Activated CD4-positive, alpha-beta memory T cell treated with anti-CD3 and anti-CD28 coated beads for 36 hours (primary cell): ENCODE results near the gene TTC33. TPM values are rescaled to one million over a fixed set of nuclear protein-coding genes. Genes with fewer than 3 reads are reported as not detected.
"Not testable (repeated sequence)": the region's sequence is repeated elsewhere in the genome, so short reads cannot be mapped to it uniquely, and the experiment has no call there.

ENCODE experiments used
- CTCF ChIA-PET: fragments of 350-600 bp; sonication (Branson Sonifier 250); formaldehyde crosslinking; loops from one replicate; lab custom pipeline; 2021; ENCODE audit warnings: antibody characterized with exemption, inconsistent platforms; lab: Charles Lee
- POLR2A ChIA-PET: fragments of 350-600 bp; sonication (Branson Sonifier 250); formaldehyde crosslinking; loops from one replicate; lab custom pipeline; 2021; ENCODE audit warnings: antibody characterized with exemption; lab: Charles Lee
- DNase-seq: peaks from one replicate; pipeline ENCODE4 v3.0.0-alpha.2; 2020
- H3K27ac Mint-ChIP-seq: one replicate; pipeline ENCODE4 v1.8.0; 2021; ENCODE audit warnings: mixed read lengths
- H3K27me3 Mint-ChIP-seq: one replicate; pipeline ENCODE4 v1.8.0; 2021; ENCODE audit warnings: mixed read lengths
- H3K36me3 Mint-ChIP-seq: one replicate; pipeline ENCODE4 v1.8.0; 2021; ENCODE audit warnings: mixed read lengths
- H3K4me1 Mint-ChIP-seq: one replicate; pipeline ENCODE4 v1.8.0; 2021; ENCODE audit warnings: low read depth, mixed read lengths
- H3K4me3 Mint-ChIP-seq: one replicate; pipeline ENCODE4 v1.8.0; 2021; ENCODE audit warnings: mild to moderate bottlenecking, mixed read lengths
- H3K9me3 Mint-ChIP-seq: one replicate; pipeline ENCODE4 v1.8.0; 2021; ENCODE audit warnings: mixed read lengths
- intact Hi-C: fragments of 100-400 bp; cut with micrococcal nuclease; formaldehyde crosslinking; loops from one replicate; pipeline ENCODE4 v1.15.1; 2023
- total RNA-seq, 2 experiments: library from RNA; stranded (reverse); gene quantifications; one replicate each; pipeline ENCODE4 v1.2.3, GENCODE V29; 2021

TTC33 gene
- total RNA-seq, 2 experiments from 2014 or later = 30.2 to 34.1 TPM

- Mint-ChIP-seq H3K4me1 (peaks cover 14% of the 10 kb centered on the region), H3K27ac (no peak overlapping the region), H3K36me3 (peaks cover 28% of the 10 kb centered on the region), H3K4me3 (no peak overlapping the region), H3K27me3 (no peaks in the 10 kb centered on the region), H3K9me3 (peaks cover 11% of the 10 kb centered on the region)
- DNase-seq = no peak
- ChIA-PET CTCF (interaction anchor here (0.6 to 1.9 kb wide), 5 partner anchors 8 to 775 kb away, joined by 3 to 4 read pairs (median 3); no protein-coding TSS in a partner anchor), POLR2A (interaction anchor here (1.4 kb wide), 1 partner anchor 121 kb away, joined by 3 read pairs; the partner anchor contains the start of gene RPL37)
- intact Hi-C loops = no loop called here
Measured at GRCh38 chr5:40714001-40714400, 41.8 kb downstream of the TTC33 start.

- H3K4me1 Mint-ChIP-seq, CTCF ChIA-PET, H3K27ac Mint-ChIP-seq, H3K27me3 Mint-ChIP-seq, H3K4me3 Mint-ChIP-seq, intact Hi-C loops, DNase-seq, POLR2A ChIA-PET: not testable (repeated sequence)
- peaks cover 33% of the 10 kb centered on the region for H3K9me3 Mint-ChIP-seq
- H3K36me3 Mint-ChIP-seq = peaks cover 38% of the 10 kb centered on the region
Measured at GRCh38 chr5:40710575-40710974, 45.2 kb downstream of the TTC33 start.

- intact Hi-C loops, H3K4me3 Mint-ChIP-seq, H3K27me3 Mint-ChIP-seq, POLR2A ChIA-PET, H3K4me1 Mint-ChIP-seq, H3K27ac Mint-ChIP-seq, DNase-seq: not testable (repeated sequence)
- H3K9me3 Mint-ChIP-seq = peaks cover 76% of the 10 kb centered on the region
- CTCF ChIA-PET = interaction anchor here (0.7 to 0.9 kb wide), 2 partner anchors 8 to 27 kb away, joined by 3 to 4 read pairs; no protein-coding TSS in a partner anchor
- H3K36me3 Mint-ChIP-seq = peaks cover 76% of the 10 kb centered on the region
Measured at GRCh38 chr5:40705484-40705883, 50.3 kb downstream of the TTC33 start.

- H3K4me1 Mint-ChIP-seq, DNase-seq, H3K27ac Mint-ChIP-seq, POLR2A ChIA-PET, intact Hi-C loops, CTCF ChIA-PET, H3K27me3 Mint-ChIP-seq, H3K4me3 Mint-ChIP-seq: not testable (repeated sequence)
- peaks cover 78% of the 10 kb centered on the region for H3K36me3 Mint-ChIP-seq
- peaks cover 56% of the 10 kb centered on the region for H3K9me3 Mint-ChIP-seq
Measured at GRCh38 chr5:40702027-40702426, 53.7 kb downstream of the TTC33 start.

- POLR2A ChIA-PET = no interaction called here
- peaks cover 45% of the 10 kb centered on the region for H3K9me3 Mint-ChIP-seq
- peaks cover 5% of the 10 kb centered on the region for H3K4me1 Mint-ChIP-seq
- CTCF ChIA-PET = no interaction called here
- intact Hi-C loops = no loop called here
- no peak overlapping the region for H3K27ac Mint-ChIP-seq
- peaks cover 80% of the 10 kb centered on the region for H3K36me3 Mint-ChIP-seq
- no peaks in the 10 kb centered on the region for H3K27me3 Mint-ChIP-seq
- DNase-seq = no peak
- no peak overlapping the region for H3K4me3 Mint-ChIP-seq
Measured at GRCh38 chr5:40700116-40700782, 55.5 kb downstream of the TTC33 start.

GRCh38 chr5:40694433-40694832 is 61.3 kb downstream of the TTC33 start:
- DNase-seq = no peak
- Mint-ChIP-seq H3K27me3 (no peaks in the 10 kb centered on the region), H3K9me3 (no peaks in the 10 kb centered on the region), H3K4me3 (no peak overlapping the region), H3K36me3 (peaks cover 69% of the 10 kb centered on the region), H3K4me1 (peaks cover 33% of the 10 kb centered on the region), H3K27ac (peak overlapping the region; percentile 49)
- intact Hi-C loops = no loop called here
- CTCF ChIA-PET = no interaction called here
- POLR2A ChIA-PET = no interaction called here

- Mint-ChIP-seq H3K9me3 (no peaks in the 10 kb centered on the region), H3K4me3 (peak overlapping the region; percentile 33), H3K36me3 (peaks cover 75% of the 10 kb centered on the region), H3K27ac (peak overlapping the region; percentile 63), H3K27me3 (no peaks in the 10 kb centered on the region), H3K4me1 (peaks cover 56% of the 10 kb centered on the region)
- DNase-seq = peak; percentile 12
- intact Hi-C loops = no loop called here
- ChIA-PET POLR2A (interaction anchor here (0.9 kb wide), 2 partner anchors 10 to 12 kb away, joined by 3 to 4 read pairs; partner anchors contain the start of gene PTGER4), CTCF (interaction anchor here (2.5 kb wide), 1 partner anchor 743 kb away, joined by 9 read pairs; no protein-coding TSS in a partner anchor)
Measured at GRCh38 chr5:40691894-40692293, 63.9 kb downstream of the TTC33 start.

GRCh38 chr5:40690267-40690666 is 65.5 kb downstream of the TTC33 start:
- no peaks in the 10 kb centered on the region for H3K9me3 Mint-ChIP-seq
- ChIA-PET POLR2A (interaction anchor here (0.6 kb wide), 2 partner anchors 201 to 415 kb away, joined by 3 read pairs; no protein-coding TSS in a partner anchor), CTCF (interaction anchor here (0.8 to 2.6 kb wide), 4 partner anchors 46 to 523 kb away, joined by 3 to 8 read pairs (median 4); no protein-coding TSS in a partner anchor)
- no peak for DNase-seq
- peaks cover 78% of the 10 kb centered on the region for H3K36me3 Mint-ChIP-seq
- intact Hi-C loops = no loop called here
- H3K27ac Mint-ChIP-seq = peak overlapping the region; percentile 97
- no peaks in the 10 kb centered on the region for H3K27me3 Mint-ChIP-seq
- peak overlapping the region; percentile 10 for H3K4me3 Mint-ChIP-seq
- peaks cover 63% of the 10 kb centered on the region for H3K4me1 Mint-ChIP-seq

GRCh38 chr5:40689438-40689837 is 66.3 kb downstream of the TTC33 start:
- Mint-ChIP-seq H3K27ac (peak overlapping the region; percentile 97), H3K4me3 (peak overlapping the region; percentile 58), H3K27me3 (no peaks in the 10 kb centered on the region), H3K4me1 (peaks cover 64% of the 10 kb centered on the region), H3K9me3 (no peaks in the 10 kb centered on the region), H3K36me3 (peaks cover 77% of the 10 kb centered on the region)
- intact Hi-C loops = loop anchor here (1.0 to 5.0 kb wide), 11 partner anchors 15 to 667 kb away; partner anchors contain the start of gene TTC33
- POLR2A ChIA-PET = interaction anchor here (1.2 to 2.0 kb wide), 5 partner anchors 10 to 305 kb away, joined by 3 to 11 read pairs (median 5); partner anchors contain the start of gene PTGER4
- DNase-seq = peak; percentile 75
- CTCF ChIA-PET = interaction anchor here (0.7 to 2.6 kb wide), 14 partner anchors 10 to 974 kb away, joined by 3 to 18 read pairs (median 4); partner anchors contain the start of gene PTGER4

GRCh38 chr5:40688996-40689395 is 66.8 kb downstream of the TTC33 start:
- no peak for DNase-seq
- Mint-ChIP-seq H3K9me3 (no peaks in the 10 kb centered on the region), H3K27me3 (no peaks in the 10 kb centered on the region), H3K4me1 (peaks cover 64% of the 10 kb centered on the region), H3K4me3 (peak overlapping the region; percentile 53), H3K36me3 (peaks cover 77% of the 10 kb centered on the region), H3K27ac (peak overlapping the region; percentile 97)
- ChIA-PET POLR2A (interaction anchor here (1.2 to 2.0 kb wide), 5 partner anchors 9 to 305 kb away, joined by 3 to 11 read pairs (median 5); partner anchors contain the start of gene PTGER4), CTCF (interaction anchor here (0.7 to 2.6 kb wide), 19 partner anchors 9 to 975 kb away, joined by 3 to 18 read pairs (median 4); partner anchors contain the start of gene PTGER4)
- intact Hi-C loops = loop anchor here (1.0 to 5.0 kb wide), 17 partner anchors 14 to 740 kb away; partner anchors contain the start of gene TTC33

- Mint-ChIP-seq H3K27ac (peak overlapping the region; percentile 97), H3K4me3 (peak overlapping the region; percentile 93), H3K27me3 (no peaks in the 10 kb centered on the region), H3K36me3 (peaks cover 81% of the 10 kb centered on the region), H3K4me1 (peaks cover 65% of the 10 kb centered on the region), H3K9me3 (no peaks in the 10 kb centered on the region)
- POLR2A ChIA-PET = interaction anchor here (1.2 to 2.0 kb wide), 4 partner anchors 8 to 304 kb away, joined by 3 to 11 read pairs (median 6); partner anchors contain the start of gene PTGER4
- CTCF ChIA-PET = interaction anchor here (0.7 to 2.6 kb wide), 16 partner anchors 9 to 974 kb away, joined by 3 to 18 read pairs (median 4); partner anchors contain the start of gene PTGER4
- peak; percentile 91 for DNase-seq
- intact Hi-C loops = loop anchor here (1.0 to 5.0 kb wide), 14 partner anchors 13 to 739 kb away; partner anchors contain the start of gene TTC33
Measured at GRCh38 chr5:40688127-40688761, 67.5 kb downstream of the TTC33 start.
